SK-N-SH treated with all-trans-retinoic acid at 6 μM for 48 hours (cell line): ENCODE results near the gene EPC2.

Experiments
- ATAC-seq: fragments of 200-7000 bp; cut with Tn5 transposase; 3 replicates; pipeline ENCODE4 v1.9.1; 2020; ENCODE audit warnings: mild to moderate bottlenecking, moderate library complexity
- ARNTL ChIP-seq: fragments of 450-650 bp; formaldehyde crosslinking; IDR thresholded peaks from 2 replicates; pipeline ENCODE4 v1.5.0; 2020; ENCODE audit warnings: low read depth, mild to moderate bottlenecking, moderate library complexity, borderline replicate concordance
- BACH2 ChIP-seq: fragments of 250-450 bp; sonication (Bioruptor Pico); IDR thresholded peaks from 2 replicates; pipeline ENCODE4 v1.9.0; 2021; ENCODE audit warnings: mild to moderate bottlenecking, borderline replicate concordance
- CSDC2 ChIP-seq: fragments of 250-450 bp; sonication (Bioruptor Pico); IDR thresholded peaks from 2 replicates; pipeline ENCODE4 v1.5.0; 2020; ENCODE audit warnings: mild to moderate bottlenecking, moderate library complexity
- ESRRG ChIP-seq: fragments of 250-450 bp; sonication (Bioruptor Pico); IDR thresholded peaks from 2 replicates; pipeline ENCODE4 v1.6.1; 2021; ENCODE audit warnings: mild to moderate bottlenecking
- GLIS3 ChIP-seq: fragments of 250-450 bp; sonication (Bioruptor Pico); IDR thresholded peaks from 2 replicates; pipeline ENCODE4 v1.5.0; 2020; ENCODE audit warnings: mild to moderate bottlenecking, moderate library complexity
- ISL1 ChIP-seq: fragments of 250-450 bp; sonication (Bioruptor Pico); IDR thresholded peaks from 2 replicates; pipeline ENCODE4 v2.1.2; 2022; ENCODE audit warnings: mild to moderate bottlenecking, moderate library complexity
- OSR1 ChIP-seq: fragments of 250-450 bp; sonication (Bioruptor Pico); IDR thresholded peaks from 2 replicates; pipeline ENCODE4 v1.8.0; 2022; ENCODE audit warnings: moderate library complexity, mild to moderate bottlenecking, inconsistent platforms
- PPARA ChIP-seq: fragments of 250-450 bp; sonication (Bioruptor Pico); IDR thresholded peaks from 2 replicates; pipeline ENCODE4 v1.5.0; 2020; ENCODE audit warnings: mild to moderate bottlenecking, borderline replicate concordance
- RARB ChIP-seq: fragments of 250-450 bp; sonication (Bioruptor Pico); IDR thresholded peaks from 2 replicates; pipeline ENCODE4 v1.8.0; 2021; ENCODE audit warnings: mild to moderate bottlenecking, moderate library complexity
- SNAI2 ChIP-seq: fragments of 250-450 bp; sonication (Bioruptor Pico); IDR thresholded peaks from 2 replicates; pipeline ENCODE4 v1.5.0; 2020; ENCODE audit warnings: mild to moderate bottlenecking, moderate library complexity
- TCF4 ChIP-seq: fragments of 250-450 bp; sonication (Bioruptor Pico); IDR thresholded peaks from 2 replicates; pipeline ENCODE4 v1.8.0; 2021; ENCODE audit warnings: mild to moderate bottlenecking, moderate library complexity, borderline replicate concordance
- TOX ChIP-seq: fragments of 250-450 bp; sonication (Bioruptor Pico); IDR thresholded peaks from 2 replicates; pipeline ENCODE4 v1.8.0; 2021; ENCODE audit warnings: mild to moderate bottlenecking, moderate library complexity, borderline replicate concordance
- ZC3H10 ChIP-seq: fragments of 250-450 bp; sonication (Bioruptor Pico); IDR thresholded peaks from 2 replicates; pipeline ENCODE4 v1.5.1; 2021; ENCODE audit warnings: mild to moderate bottlenecking, moderate library complexity
- ZFP30 ChIP-seq: fragments of 450-650 bp; formaldehyde crosslinking; IDR thresholded peaks from 2 replicates; pipeline ENCODE4 v1.5.0; 2022; ENCODE audit warnings: mild to moderate bottlenecking, moderate library complexity
- ZNF565 ChIP-seq: fragments of 450-650 bp; formaldehyde crosslinking; conservative IDR thresholded peaks from 2 replicates; pipeline ENCODE4 v1.5.0; 2020; ENCODE audit warnings: low read depth, mild to moderate bottlenecking, moderate library complexity
- ZNF70 ChIP-seq: fragments of 450-650 bp; formaldehyde crosslinking; IDR thresholded peaks from 2 replicates; pipeline ENCODE4 v1.5.0; 2020; ENCODE audit warnings: mild to moderate bottlenecking, moderate library complexity
- ZNF8 ChIP-seq: fragments of 450-650 bp; formaldehyde crosslinking; IDR thresholded peaks from 2 replicates; pipeline ENCODE4 v1.5.0; 2020; ENCODE audit warnings: mild to moderate bottlenecking, moderate library complexity
- TF ChIP-seq, protein P1 (sequence below): fragments of 250-450 bp; sonication (Bioruptor Pico); IDR thresholded peaks from 2 replicates; pipeline ENCODE4 v1.5.1; 2021; ENCODE audit warnings: mild to moderate bottlenecking, moderate library complexity
- TF ChIP-seq, protein P2 (sequence below): fragments of 250-450 bp; sonication (Bioruptor Pico); IDR thresholded peaks from 2 replicates; pipeline ENCODE4 v1.8.0; 2021; ENCODE audit warnings: low read depth, mild to moderate bottlenecking, moderate library complexity, borderline replicate concordance
- TF ChIP-seq, protein P3 (sequence below): fragments of 250-450 bp; sonication (Bioruptor Pico); IDR thresholded peaks from 2 replicates; pipeline ENCODE4 v1.5.1; 2020; ENCODE audit warnings: low read depth, mild to moderate bottlenecking, moderate library complexity
- TF ChIP-seq, protein P4 (sequence below): fragments of 250-450 bp; sonication (Bioruptor Pico); IDR thresholded peaks from 2 replicates; pipeline ENCODE4 v1.5.0; 2020; ENCODE audit warnings: mild to moderate bottlenecking, moderate library complexity
- TF ChIP-seq, protein P5 (sequence below): fragments of 250-450 bp; sonication (Bioruptor Pico); IDR thresholded peaks from 2 replicates; pipeline ENCODE4 v1.8.0; 2020; ENCODE audit warnings: mild to moderate bottlenecking, moderate library complexity, borderline replicate concordance

EPC2 gene

DNA sequence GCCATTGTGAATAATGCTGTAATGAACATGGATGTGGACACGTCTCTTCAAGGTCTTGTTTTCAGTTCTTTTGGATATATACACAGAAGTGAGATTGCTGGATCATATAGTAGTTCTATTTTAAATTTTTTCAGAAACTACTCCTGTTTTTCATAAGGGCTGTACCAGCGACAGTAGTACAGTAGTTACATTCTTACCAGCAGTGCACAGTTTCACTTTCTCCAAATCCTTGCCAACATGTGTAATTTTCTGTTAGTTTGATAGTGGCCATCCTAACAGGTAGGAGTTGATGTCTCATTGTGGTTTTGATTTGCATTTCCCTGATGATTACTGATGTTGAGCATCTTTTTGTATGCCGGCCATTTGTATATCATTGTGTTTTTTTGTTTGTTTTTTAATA, 81.7 kb downstream of the EPC2 start:
- TF ChIP-seq GLIS3 (CRISPR knock-in tag) (no peak), ZNF8 (no peak), PPARA (CRISPR knock-in tag) (no peak), BACH2 (no peak), CSDC2 (CRISPR knock-in tag) (no peak), ZFP30 (CRISPR knock-in tag) (no peak), ISL1 (CRISPR knock-in tag) (no peak), OSR1 (CRISPR knock-in tag) (no peak), ESRRG (CRISPR knock-in tag) (no peak), ZNF565 (CRISPR knock-in tag) (no peak), TOX (CRISPR knock-in tag) (no peak)
- TF ChIP-seq, protein P1, sequence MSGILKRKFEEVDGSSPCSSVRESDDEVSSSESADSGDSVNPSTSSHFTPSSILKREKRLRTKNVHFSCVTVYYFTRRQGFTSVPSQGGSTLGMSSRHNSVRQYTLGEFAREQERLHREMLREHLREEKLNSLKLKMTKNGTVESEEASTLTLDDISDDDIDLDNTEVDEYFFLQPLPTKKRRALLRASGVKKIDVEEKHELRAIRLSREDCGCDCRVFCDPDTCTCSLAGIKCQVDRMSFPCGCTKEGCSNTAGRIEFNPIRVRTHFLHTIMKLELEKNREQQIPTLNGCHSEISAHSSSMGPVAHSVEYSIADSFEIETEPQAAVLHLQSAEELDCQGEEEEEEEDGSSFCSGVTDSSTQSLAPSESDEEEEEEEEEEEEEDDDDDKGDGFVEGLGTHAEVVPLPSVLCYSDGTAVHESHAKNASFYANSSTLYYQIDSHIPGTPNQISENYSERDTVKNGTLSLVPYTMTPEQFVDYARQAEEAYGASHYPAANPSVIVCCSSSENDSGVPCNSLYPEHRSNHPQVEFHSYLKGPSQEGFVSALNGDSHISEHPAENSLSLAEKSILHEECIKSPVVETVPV (CRISPR knock-in tag) = no peak
- TF ChIP-seq, protein P2, sequence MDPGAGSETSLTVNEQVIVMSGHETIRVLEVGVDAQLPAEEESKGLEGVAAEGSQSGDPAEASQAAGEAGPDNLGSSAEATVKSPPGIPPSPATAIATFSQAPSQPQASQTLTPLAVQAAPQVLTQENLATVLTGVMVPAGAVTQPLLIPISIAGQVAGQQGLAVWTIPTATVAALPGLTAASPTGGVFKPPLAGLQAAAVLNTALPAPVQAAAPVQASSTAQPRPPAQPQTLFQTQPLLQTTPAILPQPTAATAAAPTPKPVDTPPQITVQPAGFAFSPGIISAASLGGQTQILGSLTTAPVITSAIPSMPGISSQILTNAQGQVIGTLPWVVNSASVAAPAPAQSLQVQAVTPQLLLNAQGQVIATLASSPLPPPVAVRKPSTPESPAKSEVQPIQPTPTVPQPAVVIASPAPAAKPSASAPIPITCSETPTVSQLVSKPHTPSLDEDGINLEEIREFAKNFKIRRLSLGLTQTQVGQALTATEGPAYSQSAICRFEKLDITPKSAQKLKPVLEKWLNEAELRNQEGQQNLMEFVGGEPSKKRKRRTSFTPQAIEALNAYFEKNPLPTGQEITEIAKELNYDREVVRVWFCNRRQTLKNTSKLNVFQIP = no peak
- TF ChIP-seq, all 23 proteins: peak for 0
- ATAC-seq = no peak

DNA sequence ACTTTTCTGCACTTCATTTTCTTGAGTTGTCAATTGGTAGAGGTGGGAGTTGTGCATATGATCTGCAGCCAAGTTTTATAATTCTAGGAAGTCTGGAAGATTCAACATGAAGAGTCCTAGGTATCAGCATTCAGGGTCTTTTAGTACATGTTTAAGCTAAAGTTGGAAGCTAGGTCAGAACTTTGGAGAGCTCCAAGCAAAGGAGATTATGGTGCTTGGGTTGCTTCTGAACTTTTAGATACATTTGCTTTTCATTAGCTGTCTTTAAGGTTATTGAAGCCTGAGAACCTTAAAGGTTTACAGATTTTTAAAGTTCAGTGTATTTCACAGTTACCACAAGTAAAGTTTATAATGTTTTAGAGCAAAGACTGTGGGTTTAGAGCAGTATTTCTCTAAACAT, 85.5 kb downstream of the EPC2 start:
- no peak for TF ChIP-seq ARNTL
- no peak for TF ChIP-seq ZNF565 (CRISPR knock-in tag)
- TF ChIP-seq TCF4 = no peak
- no peak for TF ChIP-seq GLIS3 (CRISPR knock-in tag)
- TF ChIP-seq, protein P3, sequence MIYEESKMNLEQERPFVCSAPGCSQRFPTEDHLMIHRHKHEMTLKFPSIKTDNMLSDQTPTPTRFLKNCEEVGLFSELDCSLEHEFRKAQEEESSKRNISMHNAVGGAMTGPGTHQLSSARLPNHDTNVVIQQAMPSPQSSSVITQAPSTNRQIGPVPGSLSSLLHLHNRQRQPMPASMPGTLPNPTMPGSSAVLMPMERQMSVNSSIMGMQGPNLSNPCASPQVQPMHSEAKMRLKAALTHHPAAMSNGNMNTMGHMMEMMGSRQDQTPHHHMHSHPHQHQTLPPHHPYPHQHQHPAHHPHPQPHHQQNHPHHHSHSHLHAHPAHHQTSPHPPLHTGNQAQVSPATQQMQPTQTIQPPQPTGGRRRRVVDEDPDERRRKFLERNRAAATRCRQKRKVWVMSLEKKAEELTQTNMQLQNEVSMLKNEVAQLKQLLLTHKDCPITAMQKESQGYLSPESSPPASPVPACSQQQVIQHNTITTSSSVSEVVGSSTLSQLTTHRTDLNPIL (CRISPR knock-in tag) = no peak
- no peak for TF ChIP-seq ESRRG (CRISPR knock-in tag)
- no peak for TF ChIP-seq ZNF70 (CRISPR knock-in tag)
- TF ChIP-seq, protein P4, sequence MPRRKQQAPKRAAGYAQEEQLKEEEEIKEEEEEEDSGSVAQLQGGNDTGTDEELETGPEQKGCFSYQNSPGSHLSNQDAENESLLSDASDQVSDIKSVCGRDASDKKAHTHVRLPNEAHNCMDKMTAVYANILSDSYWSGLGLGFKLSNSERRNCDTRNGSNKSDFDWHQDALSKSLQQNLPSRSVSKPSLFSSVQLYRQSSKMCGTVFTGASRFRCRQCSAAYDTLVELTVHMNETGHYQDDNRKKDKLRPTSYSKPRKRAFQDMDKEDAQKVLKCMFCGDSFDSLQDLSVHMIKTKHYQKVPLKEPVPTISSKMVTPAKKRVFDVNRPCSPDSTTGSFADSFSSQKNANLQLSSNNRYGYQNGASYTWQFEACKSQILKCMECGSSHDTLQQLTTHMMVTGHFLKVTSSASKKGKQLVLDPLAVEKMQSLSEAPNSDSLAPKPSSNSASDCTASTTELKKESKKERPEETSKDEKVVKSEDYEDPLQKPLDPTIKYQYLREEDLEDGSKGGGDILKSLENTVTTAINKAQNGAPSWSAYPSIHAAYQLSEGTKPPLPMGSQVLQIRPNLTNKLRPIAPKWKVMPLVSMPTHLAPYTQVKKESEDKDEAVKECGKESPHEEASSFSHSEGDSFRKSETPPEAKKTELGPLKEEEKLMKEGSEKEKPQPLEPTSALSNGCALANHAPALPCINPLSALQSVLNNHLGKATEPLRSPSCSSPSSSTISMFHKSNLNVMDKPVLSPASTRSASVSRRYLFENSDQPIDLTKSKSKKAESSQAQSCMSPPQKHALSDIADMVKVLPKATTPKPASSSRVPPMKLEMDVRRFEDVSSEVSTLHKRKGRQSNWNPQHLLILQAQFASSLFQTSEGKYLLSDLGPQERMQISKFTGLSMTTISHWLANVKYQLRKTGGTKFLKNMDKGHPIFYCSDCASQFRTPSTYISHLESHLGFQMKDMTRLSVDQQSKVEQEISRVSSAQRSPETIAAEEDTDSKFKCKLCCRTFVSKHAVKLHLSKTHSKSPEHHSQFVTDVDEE (CRISPR knock-in tag) = no peak
- TF ChIP-seq ZC3H10 (CRISPR knock-in tag) = no peak
- TF ChIP-seq, protein P5, sequence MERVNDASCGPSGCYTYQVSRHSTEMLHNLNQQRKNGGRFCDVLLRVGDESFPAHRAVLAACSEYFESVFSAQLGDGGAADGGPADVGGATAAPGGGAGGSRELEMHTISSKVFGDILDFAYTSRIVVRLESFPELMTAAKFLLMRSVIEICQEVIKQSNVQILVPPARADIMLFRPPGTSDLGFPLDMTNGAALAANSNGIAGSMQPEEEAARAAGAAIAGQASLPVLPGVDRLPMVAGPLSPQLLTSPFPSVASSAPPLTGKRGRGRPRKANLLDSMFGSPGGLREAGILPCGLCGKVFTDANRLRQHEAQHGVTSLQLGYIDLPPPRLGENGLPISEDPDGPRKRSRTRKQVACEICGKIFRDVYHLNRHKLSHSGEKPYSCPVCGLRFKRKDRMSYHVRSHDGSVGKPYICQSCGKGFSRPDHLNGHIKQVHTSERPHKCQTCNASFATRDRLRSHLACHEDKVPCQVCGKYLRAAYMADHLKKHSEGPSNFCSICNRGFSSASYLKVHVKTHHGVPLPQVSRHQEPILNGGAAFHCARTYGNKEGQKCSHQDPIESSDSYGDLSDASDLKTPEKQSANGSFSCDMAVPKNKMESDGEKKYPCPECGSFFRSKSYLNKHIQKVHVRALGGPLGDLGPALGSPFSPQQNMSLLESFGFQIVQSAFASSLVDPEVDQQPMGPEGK (CRISPR knock-in tag) = no peak
- no peak for TF ChIP-seq ISL1 (CRISPR knock-in tag)
- TF ChIP-seq, protein P2 = no peak
- TF ChIP-seq, all 23 proteins: peak for 0
- peak; percentile 39; the same call in 1 of the 3 replicates for ATAC-seq

DNA sequence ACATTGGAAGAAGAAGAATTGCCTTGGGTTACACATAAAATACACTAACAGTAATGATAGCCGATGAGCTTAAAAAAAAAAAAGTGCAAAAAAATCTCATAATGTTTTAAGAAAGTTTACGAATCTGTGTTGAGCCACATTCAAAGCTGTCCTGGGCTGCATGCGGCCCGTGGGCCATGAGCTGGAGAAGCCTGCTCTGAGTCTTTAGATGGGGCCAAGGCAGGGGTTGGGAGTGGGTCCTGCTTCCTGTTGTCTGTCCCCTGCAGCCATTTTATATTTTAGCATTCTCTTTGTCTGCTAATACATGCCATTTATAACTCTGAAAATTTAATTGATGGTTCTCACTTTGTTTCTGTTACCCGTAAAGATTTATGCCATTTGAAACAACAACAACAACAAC, 93.2 kb downstream of the EPC2 start:
- no peak for ATAC-seq
- TF ChIP-seq ARNTL (no peak), ESRRG (CRISPR knock-in tag) (no peak), SNAI2 (CRISPR knock-in tag) (no peak), RARB (no peak), GLIS3 (CRISPR knock-in tag) (no peak), BACH2 (no peak), ISL1 (CRISPR knock-in tag) (no peak), TCF4 (no peak)
- TF ChIP-seq, protein P3 (CRISPR knock-in tag) = no peak
- TF ChIP-seq, protein P2 = no peak
- TF ChIP-seq, protein P5 (CRISPR knock-in tag) = no peak
